GM23338 (cell line): ENCODE measurements around the gene TCF12. TPM values are rescaled to one million over a fixed set of nuclear protein-coding genes. Genes with fewer than 3 reads are reported as not detected.

ENCODE experiments used
- ATAC-seq: fragments of 200-7000 bp; cut with Tn5 transposase; 3 replicates; pipeline ENCODE4 v1.9.1; 2020
- DNase-seq: peaks from one replicate; pipeline ENCODE4 v3.0.0-alpha.2; 2015; ENCODE audit warnings: low spot score
- H2AFZ ChIP-seq: fragments of 200-600 bp; sonication (generic); 2 replicates; pipeline ENCODE4 v1.8.0; 2016; ENCODE audit warnings: antibody characterized with exemption, mild to moderate bottlenecking, moderate library complexity
- H3F3A ChIP-seq: fragments of 200-600 bp; sonication (generic); replicated peaks from 2 replicates; pipeline ENCODE4 v1.8.0; 2017; ENCODE audit warnings: antibody characterized with exemption, mixed run types, low read depth
- H3K27ac ChIP-seq: fragments of 200-600 bp; sonication (generic); 2 replicates; pipeline ENCODE4 v1.6.1; 2016; ENCODE audit warnings: low read depth
- H3K27me3 ChIP-seq: fragments of 200-600 bp; sonication (generic); 2 replicates; pipeline ENCODE4 v1.8.0; 2016; ENCODE audit warnings: mild to moderate bottlenecking, mixed run types, moderate library complexity; ENCODE audit not compliant: insufficient read depth
- H3K36me3 ChIP-seq: fragments of 200-600 bp; sonication (generic); 2 replicates; pipeline ENCODE4 v1.8.0; 2016; ENCODE audit warnings: mild to moderate bottlenecking; ENCODE audit not compliant: insufficient read depth
- H3K4me1 ChIP-seq: fragments of 200-600 bp; sonication (generic); 2 replicates; pipeline ENCODE4 v1.8.0; 2016; ENCODE audit warnings: mild to moderate bottlenecking, moderate library complexity; ENCODE audit not compliant: insufficient read depth
- H3K4me2 ChIP-seq: fragments of 200-600 bp; sonication (generic); 2 replicates; pipeline ENCODE4 v1.7.1; 2017; ENCODE audit warnings: mixed run types
- H3K4me3 ChIP-seq: fragments of 200-600 bp; sonication (generic); 2 replicates; pipeline ENCODE4 v1.6.1; 2016; ENCODE audit warnings: mixed run types
- H3K79me2 ChIP-seq: fragments of 200-600 bp; sonication (generic); replicated peaks from 2 replicates; pipeline ENCODE4 v1.8.0; 2017; ENCODE audit warnings: mild to moderate bottlenecking; ENCODE audit not compliant: insufficient read depth
- H3K9me2 ChIP-seq: fragments of 200-600 bp; sonication (generic); 2 replicates; pipeline ENCODE4 v1.8.0; 2017; ENCODE audit not compliant: insufficient read depth
- H4K20me1 ChIP-seq: fragments of 200-600 bp; sonication (generic); replicated peaks from 2 replicates; pipeline ENCODE4 v1.8.0; 2017; ENCODE audit warnings: mild to moderate bottlenecking; ENCODE audit not compliant: insufficient read depth
- H3K27ac Mint-ChIP-seq: 2 replicates; pipeline ENCODE4 v1.8.0; 2020; ENCODE audit warnings: inconsistent platforms, mild to moderate bottlenecking, moderate library complexity, mixed read lengths
- H3K27me3 Mint-ChIP-seq: 3 replicates; pipeline ENCODE4 v1.8.0; 2022; ENCODE audit warnings: low read depth, mild to moderate bottlenecking, moderate library complexity, mixed read lengths, inconsistent platforms; ENCODE audit not compliant: insufficient read depth, poor library complexity
- H3K36me3 Mint-ChIP-seq: 3 replicates; pipeline ENCODE4 v1.8.0; 2021; ENCODE audit warnings: low read depth, mild to moderate bottlenecking, inconsistent platforms, moderate library complexity, mixed read lengths
- H3K4me1 Mint-ChIP-seq: 3 replicates; pipeline ENCODE4 v1.8.0; 2020; ENCODE audit warnings: mild to moderate bottlenecking, inconsistent platforms, mixed read lengths
- H3K4me3 Mint-ChIP-seq: 3 replicates; pipeline ENCODE4 v1.8.0; 2021; ENCODE audit warnings: moderate library complexity, mild to moderate bottlenecking, inconsistent platforms, mixed read lengths
- H3K9me3 Mint-ChIP-seq: 3 replicates; pipeline ENCODE4 v1.8.0; 2020; ENCODE audit warnings: moderate library complexity, mild to moderate bottlenecking, inconsistent platforms, mixed read lengths
- CREB1 ChIP-seq: fragments of 250-450 bp; sonication (Bioruptor Pico); IDR thresholded peaks from 2 replicates; pipeline ENCODE4 v1.5.0; 2020; ENCODE audit warnings: low read depth, mild to moderate bottlenecking, moderate library complexity
- EZH2phosphoT487 ChIP-seq: fragments of 200-600 bp; sonication (generic); IDR thresholded peaks from one replicate; pipeline ENCODE4 v1.8.1; 2018; ENCODE audit warnings: antibody characterized with exemption; ENCODE audit not compliant: unreplicated experiment
- JUNB ChIP-seq: IDR thresholded peaks from one replicate; pipeline ENCODE4 v1.6.1; 2016; ENCODE audit warnings: antibody characterized with exemption; ENCODE audit not compliant: unreplicated experiment
- NANOG ChIP-seq: IDR thresholded peaks from 2 replicates; pipeline ENCODE4 v1.6.1; 2016; ENCODE audit warnings: antibody characterized with exemption, borderline replicate concordance
- POLR2AphosphoS5 ChIP-seq: IDR thresholded peaks from 2 replicates; pipeline ENCODE4 v1.6.1; 2016; ENCODE audit warnings: antibody characterized with exemption, low read depth
- STAT1 ChIP-seq: IDR thresholded peaks from one replicate; pipeline ENCODE4 v1.6.1; 2016; ENCODE audit warnings: antibody characterized with exemption; ENCODE audit not compliant: unreplicated experiment
- ZNF114 ChIP-seq: fragments of 250-450 bp; sonication (Bioruptor Pico); IDR thresholded peaks from 2 replicates; pipeline ENCODE4 v1.5.0; 2020; ENCODE audit warnings: mild to moderate bottlenecking, moderate library complexity
- ZNF331 ChIP-seq: fragments of 250-450 bp; sonication (Bioruptor Pico); IDR thresholded peaks from 2 replicates; pipeline ENCODE4 v1.5.0; 2020; ENCODE audit warnings: low read depth, mild to moderate bottlenecking, moderate library complexity
- polyA plus RNA-seq: library from polyadenylated mRNA; unstranded; fragments of >200 nt; fragmentation: Nextera tagmentation; extraction: Ambion mirVana; gene quantifications from 2 replicates; pipeline ENCODE4 v1.2.1, GENCODE V29; 2016
- total RNA-seq: library from RNA; depleted of rRNA; stranded (reverse); fragments of >200 nt; shearing (Covaris generic); gene quantifications from 2 replicates; pipeline ENCODE4 v1.2.3, GENCODE V29; 2014
- TF ChIP-seq, protein P1 (sequence below): fragments of 250-450 bp; sonication (Bioruptor Pico); IDR thresholded peaks from 2 replicates; pipeline ENCODE4 v1.5.0; 2020; ENCODE audit warnings: mild to moderate bottlenecking, moderate library complexity
- TF ChIP-seq, protein P2 (sequence below), 2 experiments: fragments of 200-600 bp in 1 of 2; sonication (generic) in 1 of 2; conservative IDR thresholded peaks; 2 replicates each; pipeline versions ENCODE4 v1.5.1 to v1.6.1; 2016 to 2017; ENCODE audit warnings: antibody characterized with exemption in 2 of 2, low read depth in 2 of 2, mild to moderate bottlenecking in 2 of 2, moderate library complexity in 1 of 2
- TF ChIP-seq, protein P3 (sequence below): IDR thresholded peaks from one replicate; pipeline ENCODE4 v1.6.1; 2018; ENCODE audit warnings: antibody characterized with exemption; ENCODE audit not compliant: unreplicated experiment

Gene TCF12
- total and polyA plus RNA-seq, 2 experiments from 2014 or later: 27.6 to 104 TPM

DNA sequence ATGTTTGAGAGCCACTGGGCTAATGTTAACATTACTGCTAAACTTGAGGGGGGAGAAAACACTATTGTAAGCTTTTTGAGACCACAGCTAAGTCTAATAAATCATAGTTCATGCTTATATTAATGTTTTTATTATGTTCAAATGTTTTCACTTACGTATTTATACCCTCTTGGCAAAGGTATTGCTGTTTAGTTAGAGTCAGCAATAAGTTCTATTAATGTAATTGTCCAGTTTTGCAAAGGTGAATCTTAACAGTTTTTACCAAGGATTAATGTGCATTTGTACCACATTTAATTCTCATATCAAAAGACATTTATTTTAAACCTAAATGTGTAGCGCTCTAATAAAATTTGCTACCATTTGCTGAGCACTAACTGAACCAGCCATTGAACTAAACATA lies 251.2 kb downstream of the TCF12 start (continued):
- TF ChIP-seq, protein P1, sequence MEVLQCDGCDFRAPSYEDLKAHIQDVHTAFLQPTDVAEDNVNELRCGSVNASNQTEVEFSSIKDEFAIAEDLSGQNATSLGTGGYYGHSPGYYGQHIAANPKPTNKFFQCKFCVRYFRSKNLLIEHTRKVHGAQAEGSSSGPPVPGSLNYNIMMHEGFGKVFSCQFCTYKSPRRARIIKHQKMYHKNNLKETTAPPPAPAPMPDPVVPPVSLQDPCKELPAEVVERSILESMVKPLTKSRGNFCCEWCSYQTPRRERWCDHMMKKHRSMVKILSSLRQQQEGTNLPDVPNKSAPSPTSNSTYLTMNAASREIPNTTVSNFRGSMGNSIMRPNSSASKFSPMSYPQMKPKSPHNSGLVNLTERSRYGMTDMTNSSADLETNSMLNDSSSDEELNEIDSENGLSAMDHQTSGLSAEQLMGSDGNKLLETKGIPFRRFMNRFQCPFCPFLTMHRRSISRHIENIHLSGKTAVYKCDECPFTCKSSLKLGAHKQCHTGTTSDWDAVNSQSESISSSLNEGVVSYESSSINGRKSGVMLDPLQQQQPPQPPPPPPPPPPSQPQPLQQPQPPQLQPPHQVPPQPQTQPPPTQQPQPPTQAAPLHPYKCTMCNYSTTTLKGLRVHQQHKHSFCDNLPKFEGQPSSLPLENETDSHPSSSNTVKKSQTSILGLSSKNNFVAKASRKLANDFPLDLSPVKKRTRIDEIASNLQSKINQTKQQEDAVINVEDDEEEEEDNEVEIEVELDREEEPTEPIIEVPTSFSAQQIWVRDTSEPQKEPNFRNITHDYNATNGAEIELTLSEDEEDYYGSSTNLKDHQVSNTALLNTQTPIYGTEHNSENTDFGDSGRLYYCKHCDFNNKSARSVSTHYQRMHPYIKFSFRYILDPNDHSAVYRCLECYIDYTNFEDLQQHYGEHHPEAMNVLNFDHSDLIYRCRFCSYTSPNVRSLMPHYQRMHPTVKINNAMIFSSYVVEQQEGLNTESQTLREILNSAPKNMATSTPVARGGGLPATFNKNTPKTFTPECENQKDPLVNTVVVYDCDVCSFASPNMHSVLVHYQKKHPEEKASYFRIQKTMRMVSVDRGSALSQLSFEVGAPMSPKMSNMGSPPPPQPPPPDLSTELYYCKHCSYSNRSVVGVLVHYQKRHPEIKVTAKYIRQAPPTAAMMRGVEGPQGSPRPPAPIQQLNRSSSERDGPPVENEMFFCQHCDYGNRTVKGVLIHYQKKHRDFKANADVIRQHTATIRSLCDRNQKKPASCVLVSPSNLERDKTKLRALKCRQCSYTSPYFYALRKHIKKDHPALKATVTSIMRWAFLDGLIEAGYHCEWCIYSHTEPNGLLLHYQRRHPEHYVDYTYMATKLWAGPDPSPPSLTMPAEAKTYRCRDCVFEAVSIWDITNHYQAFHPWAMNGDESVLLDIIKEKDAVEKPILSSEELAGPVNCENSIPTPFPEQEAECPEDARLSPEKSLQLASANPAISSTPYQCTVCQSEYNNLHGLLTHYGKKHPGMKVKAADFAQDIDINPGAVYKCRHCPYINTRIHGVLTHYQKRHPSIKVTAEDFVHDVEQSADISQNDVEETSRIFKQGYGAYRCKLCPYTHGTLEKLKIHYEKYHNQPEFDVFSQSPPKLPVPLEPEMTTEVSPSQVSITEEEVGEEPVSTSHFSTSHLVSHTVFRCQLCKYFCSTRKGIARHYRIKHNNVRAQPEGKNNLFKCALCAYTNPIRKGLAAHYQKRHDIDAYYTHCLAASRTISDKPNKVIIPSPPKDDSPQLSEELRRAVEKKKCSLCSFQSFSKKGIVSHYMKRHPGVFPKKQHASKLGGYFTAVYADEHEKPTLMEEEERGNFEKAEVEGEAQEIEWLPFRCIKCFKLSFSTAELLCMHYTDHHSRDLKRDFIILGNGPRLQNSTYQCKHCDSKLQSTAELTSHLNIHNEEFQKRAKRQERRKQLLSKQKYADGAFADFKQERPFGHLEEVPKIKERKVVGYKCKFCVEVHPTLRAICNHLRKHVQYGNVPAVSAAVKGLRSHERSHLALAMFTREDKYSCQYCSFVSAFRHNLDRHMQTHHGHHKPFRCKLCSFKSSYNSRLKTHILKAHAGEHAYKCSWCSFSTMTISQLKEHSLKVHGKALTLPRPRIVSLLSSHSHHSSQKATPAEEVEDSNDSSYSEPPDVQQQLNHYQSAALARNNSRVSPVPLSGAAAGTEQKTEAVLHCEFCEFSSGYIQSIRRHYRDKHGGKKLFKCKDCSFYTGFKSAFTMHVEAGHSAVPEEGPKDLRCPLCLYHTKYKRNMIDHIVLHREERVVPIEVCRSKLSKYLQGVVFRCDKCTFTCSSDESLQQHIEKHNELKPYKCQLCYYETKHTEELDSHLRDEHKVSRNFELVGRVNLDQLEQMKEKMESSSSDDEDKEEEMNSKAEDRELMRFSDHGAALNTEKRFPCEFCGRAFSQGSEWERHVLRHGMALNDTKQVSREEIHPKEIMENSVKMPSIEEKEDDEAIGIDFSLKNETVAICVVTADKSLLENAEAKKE (CRISPR knock-in tag): no peak
- TF ChIP-seq, protein P2, sequence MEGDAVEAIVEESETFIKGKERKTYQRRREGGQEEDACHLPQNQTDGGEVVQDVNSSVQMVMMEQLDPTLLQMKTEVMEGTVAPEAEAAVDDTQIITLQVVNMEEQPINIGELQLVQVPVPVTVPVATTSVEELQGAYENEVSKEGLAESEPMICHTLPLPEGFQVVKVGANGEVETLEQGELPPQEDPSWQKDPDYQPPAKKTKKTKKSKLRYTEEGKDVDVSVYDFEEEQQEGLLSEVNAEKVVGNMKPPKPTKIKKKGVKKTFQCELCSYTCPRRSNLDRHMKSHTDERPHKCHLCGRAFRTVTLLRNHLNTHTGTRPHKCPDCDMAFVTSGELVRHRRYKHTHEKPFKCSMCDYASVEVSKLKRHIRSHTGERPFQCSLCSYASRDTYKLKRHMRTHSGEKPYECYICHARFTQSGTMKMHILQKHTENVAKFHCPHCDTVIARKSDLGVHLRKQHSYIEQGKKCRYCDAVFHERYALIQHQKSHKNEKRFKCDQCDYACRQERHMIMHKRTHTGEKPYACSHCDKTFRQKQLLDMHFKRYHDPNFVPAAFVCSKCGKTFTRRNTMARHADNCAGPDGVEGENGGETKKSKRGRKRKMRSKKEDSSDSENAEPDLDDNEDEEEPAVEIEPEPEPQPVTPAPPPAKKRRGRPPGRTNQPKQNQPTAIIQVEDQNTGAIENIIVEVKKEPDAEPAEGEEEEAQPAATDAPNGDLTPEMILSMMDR (conservative IDR thresholded peaks at IDR 0.05; ENCODE audit: low read depth in 2 of 2): no peak

DNA sequence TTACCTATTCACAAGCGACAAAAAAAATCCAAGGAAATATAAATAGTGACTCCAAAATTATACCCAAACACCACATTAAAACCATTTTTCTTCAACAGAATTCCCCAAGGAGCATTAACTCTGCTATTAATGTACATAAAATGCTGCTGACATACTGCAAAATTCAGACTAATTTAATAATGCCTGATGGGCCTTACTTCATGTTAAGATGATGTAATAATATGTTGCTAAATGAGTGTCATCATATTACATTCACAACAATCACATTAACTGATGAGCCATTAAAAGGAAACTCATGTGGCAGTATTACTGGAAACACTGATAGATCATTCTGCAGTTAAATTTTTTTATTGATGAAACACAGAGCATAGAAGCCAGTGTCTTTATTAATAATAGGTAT lies 253.0 kb downstream of the TCF12 start:
- no peak for ATAC-seq
- Histone ChIP-seq H3K27ac (no peak overlapping the region), H3K36me3 (no peaks in the 10 kb centered on the region), H3K27me3 (no peaks in the 10 kb centered on the region), H3K79me2 (no peaks in the 10 kb centered on the region; the same call in 1 of the 2 replicates), H4K20me1 (no peaks in the 10 kb centered on the region), H3K9me2 (no peaks in the 10 kb centered on the region), H3K4me2 (no peak overlapping the region), H2AFZ (no peak overlapping the region), H3K4me3 (no peak overlapping the region), H3K4me1 (no peaks in the 10 kb centered on the region), H3F3A (no peaks in the 10 kb centered on the region)
- Mint-ChIP-seq H3K27me3 (no peaks in the 10 kb centered on the region), H3K4me1 (peaks cover 1% of the 10 kb centered on the region; the same call in 2 of the 3 replicates), H3K36me3 (peaks cover 16% of the 10 kb centered on the region; the same call in 1 of the 3 replicates), H3K9me3 (no peaks in the 10 kb centered on the region), H3K4me3 (no peak overlapping the region), H3K27ac (no peak overlapping the region)
- no peak for DNase-seq
- TF ChIP-seq ZNF331 (CRISPR knock-in tag) (no peak), STAT1 (no peak), CREB1 (CRISPR knock-in tag) (no peak), EZH2phosphoT487 (no peak), POLR2AphosphoS5 (no peak), ZNF114 (no peak), NANOG (no peak), JUNB (no peak)
- TF ChIP-seq, protein P3, sequence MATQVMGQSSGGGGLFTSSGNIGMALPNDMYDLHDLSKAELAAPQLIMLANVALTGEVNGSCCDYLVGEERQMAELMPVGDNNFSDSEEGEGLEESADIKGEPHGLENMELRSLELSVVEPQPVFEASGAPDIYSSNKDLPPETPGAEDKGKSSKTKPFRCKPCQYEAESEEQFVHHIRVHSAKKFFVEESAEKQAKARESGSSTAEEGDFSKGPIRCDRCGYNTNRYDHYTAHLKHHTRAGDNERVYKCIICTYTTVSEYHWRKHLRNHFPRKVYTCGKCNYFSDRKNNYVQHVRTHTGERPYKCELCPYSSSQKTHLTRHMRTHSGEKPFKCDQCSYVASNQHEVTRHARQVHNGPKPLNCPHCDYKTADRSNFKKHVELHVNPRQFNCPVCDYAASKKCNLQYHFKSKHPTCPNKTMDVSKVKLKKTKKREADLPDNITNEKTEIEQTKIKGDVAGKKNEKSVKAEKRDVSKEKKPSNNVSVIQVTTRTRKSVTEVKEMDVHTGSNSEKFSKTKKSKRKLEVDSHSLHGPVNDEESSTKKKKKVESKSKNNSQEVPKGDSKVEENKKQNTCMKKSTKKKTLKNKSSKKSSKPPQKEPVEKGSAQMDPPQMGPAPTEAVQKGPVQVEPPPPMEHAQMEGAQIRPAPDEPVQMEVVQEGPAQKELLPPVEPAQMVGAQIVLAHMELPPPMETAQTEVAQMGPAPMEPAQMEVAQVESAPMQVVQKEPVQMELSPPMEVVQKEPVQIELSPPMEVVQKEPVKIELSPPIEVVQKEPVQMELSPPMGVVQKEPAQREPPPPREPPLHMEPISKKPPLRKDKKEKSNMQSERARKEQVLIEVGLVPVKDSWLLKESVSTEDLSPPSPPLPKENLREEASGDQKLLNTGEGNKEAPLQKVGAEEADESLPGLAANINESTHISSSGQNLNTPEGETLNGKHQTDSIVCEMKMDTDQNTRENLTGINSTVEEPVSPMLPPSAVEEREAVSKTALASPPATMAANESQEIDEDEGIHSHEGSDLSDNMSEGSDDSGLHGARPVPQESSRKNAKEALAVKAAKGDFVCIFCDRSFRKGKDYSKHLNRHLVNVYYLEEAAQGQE: no peak
- TF ChIP-seq, protein P2 (conservative IDR thresholded peaks at IDR 0.05; ENCODE audit: low read depth in 2 of 2): no peak
